Measurements from ENCODE around the gene FGF1.

DNA sequence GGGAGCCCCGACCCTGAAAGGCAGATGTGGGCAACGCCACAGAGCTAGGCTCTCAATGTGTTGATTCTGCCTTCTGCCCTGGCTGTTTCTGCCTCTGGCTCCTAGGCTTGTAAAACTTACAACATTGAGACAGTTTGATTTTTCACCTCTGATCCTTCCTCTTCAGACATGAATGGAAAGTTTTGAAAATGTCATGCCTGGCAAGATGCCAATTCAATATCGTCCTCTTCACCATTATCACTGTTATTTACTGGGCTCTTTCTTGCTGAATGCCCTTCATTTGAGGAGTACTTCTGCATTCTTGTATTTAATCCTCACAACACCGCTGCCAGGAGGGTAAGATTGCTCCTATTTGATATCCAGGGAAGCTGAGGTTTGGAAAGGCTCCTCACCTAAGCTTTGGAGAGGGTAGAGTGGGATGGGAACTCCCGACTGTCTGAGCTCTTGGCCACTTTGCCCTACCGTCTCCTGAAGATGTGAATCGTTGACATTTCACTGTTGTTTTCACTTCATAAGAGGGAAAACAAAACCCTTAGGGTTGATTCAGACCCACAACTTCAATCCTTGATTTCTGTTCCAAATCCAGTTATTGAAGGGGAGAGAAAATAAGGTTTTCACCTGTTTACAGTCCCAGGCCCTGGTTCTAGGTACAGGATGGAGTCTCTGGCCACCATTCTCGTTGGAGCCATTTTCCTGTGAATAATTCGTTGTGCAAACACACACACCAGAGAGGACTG is 12.7 kb upstream of the FGF1 start:
- no peak for TF ChIP-seq POLR2A (IDR thresholded peaks at IDR 0.05)
- TF ChIP-seq, protein P1, sequence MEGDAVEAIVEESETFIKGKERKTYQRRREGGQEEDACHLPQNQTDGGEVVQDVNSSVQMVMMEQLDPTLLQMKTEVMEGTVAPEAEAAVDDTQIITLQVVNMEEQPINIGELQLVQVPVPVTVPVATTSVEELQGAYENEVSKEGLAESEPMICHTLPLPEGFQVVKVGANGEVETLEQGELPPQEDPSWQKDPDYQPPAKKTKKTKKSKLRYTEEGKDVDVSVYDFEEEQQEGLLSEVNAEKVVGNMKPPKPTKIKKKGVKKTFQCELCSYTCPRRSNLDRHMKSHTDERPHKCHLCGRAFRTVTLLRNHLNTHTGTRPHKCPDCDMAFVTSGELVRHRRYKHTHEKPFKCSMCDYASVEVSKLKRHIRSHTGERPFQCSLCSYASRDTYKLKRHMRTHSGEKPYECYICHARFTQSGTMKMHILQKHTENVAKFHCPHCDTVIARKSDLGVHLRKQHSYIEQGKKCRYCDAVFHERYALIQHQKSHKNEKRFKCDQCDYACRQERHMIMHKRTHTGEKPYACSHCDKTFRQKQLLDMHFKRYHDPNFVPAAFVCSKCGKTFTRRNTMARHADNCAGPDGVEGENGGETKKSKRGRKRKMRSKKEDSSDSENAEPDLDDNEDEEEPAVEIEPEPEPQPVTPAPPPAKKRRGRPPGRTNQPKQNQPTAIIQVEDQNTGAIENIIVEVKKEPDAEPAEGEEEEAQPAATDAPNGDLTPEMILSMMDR (IDR thresholded peaks at IDR 0.05): no peak
